ENCODE data around the gene KCND3.

The KCND3 gene

DNA sequence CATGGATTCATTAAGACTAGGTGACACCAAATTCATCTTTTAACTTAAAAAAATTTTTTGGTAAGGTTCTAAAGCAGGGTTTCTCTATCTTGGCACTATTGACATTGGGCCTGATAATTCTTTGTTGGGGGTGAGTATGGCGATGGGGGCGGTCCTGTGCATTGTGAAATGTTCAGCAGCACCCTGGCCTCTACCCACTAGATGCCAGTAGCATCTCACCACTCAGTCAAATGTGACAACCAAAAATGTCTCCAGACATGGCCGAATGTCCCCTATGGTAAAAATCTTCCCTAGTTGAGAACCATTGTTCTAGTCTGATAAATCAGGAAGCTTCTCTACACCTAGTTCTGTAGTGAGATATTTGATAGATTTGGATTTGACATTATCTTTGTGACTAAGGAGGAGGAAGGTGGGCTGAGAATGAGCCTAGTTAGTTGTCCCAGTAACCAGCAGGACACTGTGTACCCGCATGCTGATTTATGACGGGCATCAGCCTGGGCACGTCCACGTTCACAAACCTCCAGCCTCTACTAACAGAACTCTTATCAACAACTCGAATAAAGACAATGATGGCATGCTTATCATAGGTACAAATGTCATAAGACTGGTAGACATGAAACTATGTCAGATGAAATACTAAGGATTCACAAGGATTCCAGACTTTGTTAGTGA is 104.6 kb downstream of the KCND3 start:
- no peak for DNase-seq

DNA sequence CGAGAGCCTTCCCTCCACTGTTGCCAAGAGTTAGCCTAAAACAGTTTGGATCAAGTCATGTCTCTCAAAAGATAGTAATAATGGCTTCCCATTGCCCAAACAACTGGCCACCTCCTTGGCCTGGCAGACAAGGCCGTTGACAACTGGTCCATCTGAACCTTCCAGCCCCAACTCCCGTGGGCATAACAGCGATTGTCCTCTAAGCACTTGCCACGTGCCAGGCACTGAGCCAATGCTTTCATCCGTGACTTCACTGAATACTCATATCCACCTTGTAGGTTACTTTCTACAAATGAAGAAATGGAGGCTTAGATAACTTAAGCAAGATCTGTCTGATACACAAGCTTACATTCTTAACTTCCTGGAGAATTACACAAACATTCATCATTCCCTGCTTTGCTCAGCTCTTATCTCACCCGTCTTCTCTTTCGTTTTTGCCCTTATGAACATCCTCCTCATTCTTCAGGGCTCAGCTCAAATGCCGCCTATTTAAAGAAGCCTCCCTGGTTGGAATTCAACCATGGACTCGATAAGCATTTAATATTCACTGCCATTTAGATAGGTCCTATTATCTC is 106.4 kb downstream of the KCND3 start:
- peak in 1 of 51 donors; percentile 9 for DNase-seq

DNA sequence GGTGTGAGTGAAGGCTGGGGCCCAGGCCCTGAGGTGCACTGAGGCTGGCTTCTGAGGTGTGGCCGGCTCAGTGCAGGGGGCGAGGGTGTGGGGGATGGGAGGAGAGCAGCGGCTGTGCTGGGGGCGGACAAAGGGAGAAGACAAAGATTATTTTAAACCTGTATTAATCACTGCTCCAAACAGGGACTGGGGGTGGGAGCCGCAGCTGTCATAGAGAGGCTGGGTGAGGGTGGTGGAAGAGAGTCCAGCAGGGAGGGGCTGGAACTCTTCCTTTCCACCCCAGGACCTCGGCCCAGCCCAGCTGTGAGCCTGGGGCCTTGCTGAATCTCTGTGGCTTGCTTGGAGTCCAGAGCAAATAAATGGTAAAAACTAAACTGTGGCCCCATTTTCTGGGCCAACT is 106.9 kb downstream of the KCND3 start:
- peak in 2 of 51 donors; percentile 10 to 32 for DNase-seq

DNA sequence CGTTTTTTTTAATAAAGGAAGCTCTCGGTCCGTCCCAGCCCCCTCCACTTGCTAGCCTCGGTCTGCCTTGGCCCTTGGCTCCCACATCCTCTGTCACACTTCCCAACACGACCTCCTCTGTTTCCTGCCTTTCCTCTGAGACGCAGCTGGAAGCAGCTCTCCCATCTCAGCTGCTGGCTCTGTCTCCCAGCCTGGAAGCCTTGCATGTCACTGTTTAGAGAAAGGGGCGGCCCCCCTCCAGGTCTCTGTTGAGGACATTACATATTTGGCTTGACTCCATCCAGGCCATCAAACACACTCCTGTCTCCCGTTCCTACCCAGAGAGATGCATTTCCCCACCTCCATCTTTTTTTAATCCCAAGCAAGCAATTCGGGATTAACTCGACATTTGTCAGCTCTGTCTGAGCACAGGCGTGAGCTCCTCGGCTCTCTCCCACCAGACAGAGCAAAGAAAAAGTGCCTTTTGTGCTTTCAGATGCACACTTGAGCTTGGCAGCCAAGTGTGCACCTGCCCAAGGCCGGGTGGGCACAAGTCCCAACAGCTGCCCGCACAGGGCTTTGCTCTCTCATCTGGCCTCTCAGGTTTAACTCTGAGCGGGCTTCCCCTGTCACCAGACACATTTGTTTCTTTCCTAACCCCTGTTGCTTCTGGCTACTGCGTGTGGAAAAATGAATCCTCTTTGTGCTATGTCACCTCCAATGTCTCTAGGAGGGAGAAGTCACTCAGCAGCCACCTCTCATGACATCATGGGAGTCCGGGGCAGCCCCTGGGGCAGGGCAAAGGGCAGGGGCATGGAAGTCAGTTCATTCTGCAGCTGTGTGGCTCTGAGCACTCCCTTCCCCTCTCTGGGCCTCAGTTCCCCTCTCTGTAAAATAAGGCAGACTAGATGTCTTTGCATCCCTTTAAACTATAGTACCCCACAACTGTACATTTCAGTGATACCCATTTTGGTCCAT is 108.3 kb downstream of the KCND3 start:
- DNase-seq: peak in 21 of 51 donors; percentile 11 to 68 (median 24)

DNA sequence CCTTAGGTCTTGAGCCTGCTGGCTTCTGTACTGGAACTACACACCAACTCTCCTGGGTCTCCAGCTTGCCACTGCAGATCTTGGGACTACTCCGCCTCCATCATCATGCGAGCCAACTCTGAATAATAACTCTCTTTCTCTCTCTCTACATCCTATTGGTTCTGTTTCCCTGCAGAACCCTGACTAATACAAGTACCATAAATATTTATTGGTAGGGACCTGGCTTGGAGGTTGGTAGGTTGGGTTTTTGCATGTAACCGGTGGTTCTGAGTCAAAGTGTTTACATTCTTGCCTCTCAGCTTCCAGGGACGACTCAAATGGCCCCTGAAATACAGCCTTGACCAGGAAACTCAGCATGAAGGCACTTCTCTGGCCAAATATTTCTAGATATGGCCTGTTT is 110.4 kb downstream of the KCND3 start:
- no peak for DNase-seq

DNA sequence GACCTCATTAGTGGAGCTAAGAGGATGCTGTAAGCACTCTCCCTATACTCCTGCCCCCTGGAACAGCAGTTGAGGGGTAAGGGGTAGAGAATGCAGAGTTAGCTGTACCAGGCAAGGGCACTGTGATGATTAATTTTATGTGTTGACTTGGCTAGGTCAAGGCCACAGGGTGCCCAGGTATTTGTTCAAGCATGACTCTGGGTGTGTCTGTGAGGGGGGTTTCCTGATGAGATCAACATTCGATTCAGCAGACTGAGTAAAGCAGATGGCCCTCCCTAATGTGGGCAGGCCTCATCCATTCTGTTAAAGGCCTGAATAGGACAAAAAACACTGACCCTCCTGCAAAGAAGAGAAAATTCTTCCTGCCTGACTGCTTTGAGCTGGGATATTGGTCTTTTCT is 110.8 kb downstream of the KCND3 start:
- DNase-seq: no peak

DNA sequence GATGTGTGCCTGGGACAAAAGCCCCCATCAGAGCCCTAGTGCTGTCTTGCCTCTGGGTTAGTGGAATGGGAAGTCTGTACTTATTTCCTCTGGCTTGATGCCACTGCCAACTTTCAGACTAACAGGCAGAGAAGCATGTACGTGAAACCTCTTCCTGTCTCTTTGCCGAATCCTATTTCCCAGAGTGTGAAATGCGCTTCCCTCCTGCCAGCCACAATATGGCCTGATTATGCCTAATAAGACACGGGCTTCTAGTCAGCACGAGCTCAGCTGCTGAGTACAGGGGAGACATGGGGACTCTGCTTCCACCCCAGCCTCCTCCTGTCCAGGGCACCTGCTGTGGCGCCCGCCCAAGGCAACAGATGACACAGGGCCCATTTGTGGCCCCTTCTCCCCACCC is 111.4 kb downstream of the KCND3 start:
- DNase-seq: no peak

DNA sequence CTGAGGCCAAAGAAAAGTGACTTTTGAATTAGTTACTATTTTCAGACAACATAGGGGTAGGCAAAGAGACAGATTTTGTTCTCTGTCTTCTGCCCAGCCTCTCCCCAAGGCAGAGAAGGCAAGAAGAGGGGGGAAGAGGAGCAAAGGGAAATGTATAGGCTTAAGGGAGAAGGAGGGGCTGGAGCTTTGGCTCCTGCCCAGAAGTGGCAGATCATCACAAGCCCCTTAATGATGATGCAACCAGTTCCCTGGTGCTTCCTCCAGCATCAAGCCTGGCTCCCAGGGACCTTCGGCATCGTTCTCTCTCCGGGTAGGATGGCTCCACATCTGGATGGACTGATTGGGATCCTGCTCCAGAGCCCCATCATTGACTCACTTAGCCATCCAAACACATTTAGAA is 112.8 kb downstream of the KCND3 start:
- no peak for DNase-seq

DNA sequence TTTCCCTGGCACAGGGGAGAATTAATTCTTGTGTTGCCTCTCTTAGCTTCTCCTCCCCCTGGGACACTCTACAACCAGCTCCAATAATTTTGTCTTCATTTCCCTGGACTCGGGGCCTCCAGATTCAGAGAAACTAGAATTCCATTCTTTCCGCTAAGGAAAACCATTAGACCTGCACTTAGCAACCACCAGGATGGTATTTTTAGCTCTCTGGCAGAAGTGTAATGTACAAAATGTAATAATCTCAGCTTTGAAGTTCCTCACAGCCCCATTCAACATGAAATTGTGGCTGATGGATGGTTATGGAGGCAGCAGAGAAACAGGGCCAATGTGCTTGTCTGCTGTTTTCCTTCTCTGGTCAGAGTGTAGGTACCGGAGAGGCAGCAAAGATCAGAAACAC is 113.8 kb downstream of the KCND3 start:
- DNase-seq: peak in 1 of 51 donors; percentile 10

DNA sequence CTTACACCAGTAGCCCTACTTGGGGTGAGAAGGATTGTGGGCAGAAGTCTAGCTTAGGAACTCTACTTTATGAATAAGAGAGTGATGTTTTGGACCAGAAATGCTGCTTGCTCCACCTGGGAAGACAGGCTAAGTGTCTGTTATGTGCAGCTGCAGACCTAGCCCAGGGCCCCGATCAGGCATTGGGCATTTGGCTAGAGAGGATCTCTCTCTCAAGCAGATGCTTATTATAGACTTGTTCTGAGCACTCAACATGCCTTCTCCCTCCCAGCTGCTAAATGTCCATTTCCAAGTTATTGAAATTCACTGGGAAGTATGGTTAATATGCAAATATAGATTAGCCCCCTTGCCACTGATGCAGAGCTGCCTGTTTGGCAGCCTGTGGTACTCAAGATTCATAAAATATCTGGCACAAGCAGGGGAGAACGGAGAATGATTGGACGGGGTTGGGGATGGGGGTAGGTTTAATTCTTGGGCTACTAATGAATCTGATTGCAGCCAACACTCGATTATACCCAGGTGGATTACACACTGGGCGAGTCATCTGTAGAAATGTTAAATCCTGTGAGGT is 115.9 kb downstream of the KCND3 start:
- no peak for DNase-seq

DNA sequence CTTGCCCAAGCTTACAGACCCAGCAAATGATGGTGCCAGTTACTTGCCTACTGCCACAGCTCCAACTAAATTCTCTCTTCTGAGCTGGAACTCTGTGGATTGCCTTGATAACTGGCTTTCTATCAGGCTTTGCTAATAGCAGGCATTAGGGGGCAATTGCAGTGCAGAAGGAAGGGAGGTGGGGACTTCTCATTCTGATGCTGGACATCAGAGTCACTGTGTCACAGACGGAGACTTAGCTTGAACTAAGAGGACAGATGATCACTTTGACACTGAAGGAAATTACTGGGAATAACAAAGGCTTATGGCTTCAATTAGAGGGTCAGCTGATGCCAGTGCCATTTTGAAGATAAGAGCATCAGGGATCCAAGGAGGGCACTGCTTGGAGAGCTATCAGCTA is 119.3 kb downstream of the KCND3 start:
- DNase-seq: no peak

DNA sequence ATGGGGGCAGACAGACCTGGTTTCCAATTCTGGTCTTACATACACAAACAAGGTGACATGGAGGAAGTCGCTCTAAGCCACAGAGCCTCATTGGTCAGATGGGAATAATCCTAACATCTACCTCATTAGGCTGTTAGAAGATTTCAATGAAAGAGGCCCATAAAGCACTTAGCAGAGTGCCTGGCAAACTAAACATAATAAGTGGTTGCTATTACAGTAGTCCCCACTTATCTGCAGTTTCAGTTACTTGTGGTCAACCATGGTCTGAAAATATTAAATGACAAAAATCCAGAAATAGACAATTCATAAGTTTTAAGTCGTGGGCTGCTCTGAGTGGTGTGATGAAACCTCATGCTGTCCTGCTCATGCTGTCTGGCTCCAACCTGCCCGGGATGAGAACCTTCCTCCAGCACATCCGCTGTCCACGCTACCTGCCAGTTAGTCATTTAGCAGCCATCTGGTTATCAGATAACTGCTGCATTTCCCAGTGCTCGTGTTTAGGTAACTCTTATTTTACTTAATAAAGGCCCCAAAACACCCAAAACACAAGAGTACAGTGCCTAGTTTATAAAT is 121.5 kb downstream of the KCND3 start:
- no peak for DNase-seq

DNA sequence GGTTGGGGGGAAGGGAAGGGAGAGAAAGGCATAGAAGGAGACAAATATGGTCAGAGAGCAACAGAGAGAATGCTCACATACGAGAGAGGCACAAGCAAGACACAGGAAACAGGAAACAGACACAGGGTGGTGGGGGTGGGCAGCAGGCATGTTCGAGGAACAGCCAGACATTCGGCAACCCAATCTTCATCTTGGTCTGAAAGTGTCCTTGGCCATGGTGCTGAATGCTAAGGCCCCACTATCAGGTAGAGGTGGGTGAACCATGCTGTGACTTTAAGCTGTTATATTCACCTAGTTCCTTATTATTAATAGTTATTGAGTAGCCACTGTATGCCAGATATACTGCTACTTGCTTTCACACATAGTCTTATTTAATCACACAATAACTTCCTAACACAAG is 124.6 kb downstream of the KCND3 start:
- DNase-seq: no peak

DNA sequence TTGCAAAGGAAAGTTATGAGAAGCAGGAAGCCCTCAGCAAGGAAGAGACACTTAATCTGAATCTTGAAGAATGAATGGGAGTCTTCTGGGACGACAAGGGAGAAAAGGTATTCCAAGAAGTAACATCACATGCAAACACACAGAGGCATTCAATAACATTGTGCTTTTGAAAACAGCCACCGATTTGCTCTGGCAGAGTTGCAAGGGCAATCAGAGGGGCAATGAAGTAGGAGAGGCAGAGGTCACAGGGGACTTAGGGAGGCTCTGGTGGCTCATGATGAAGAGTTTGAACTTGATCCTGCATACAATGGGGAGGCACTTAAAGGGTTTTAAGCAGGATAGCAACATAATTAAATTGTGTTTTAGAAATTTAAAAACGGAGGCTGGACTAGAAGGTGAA is 126.1 kb downstream of the KCND3 start:
- DNase-seq: no peak

DNA sequence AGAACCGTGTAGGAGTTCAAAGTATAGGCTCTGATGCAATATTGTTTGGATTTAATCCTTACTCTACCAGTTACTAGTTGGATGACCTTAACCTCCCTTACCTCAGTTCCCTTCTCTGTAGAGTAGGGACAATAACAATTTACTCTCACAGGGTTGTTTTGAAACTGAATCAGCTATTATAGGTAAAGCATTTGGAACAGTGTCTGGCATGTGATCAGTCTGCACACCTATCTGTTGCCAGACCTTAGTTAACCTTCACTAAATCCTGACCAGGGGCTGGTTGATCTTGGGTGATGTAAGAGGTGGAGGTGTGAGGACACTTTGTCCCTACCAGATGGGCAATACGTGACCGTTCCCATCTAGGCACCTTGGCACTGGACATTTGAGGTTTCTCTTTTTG is 126.9 kb downstream of the KCND3 start:
- no peak for DNase-seq

DNA sequence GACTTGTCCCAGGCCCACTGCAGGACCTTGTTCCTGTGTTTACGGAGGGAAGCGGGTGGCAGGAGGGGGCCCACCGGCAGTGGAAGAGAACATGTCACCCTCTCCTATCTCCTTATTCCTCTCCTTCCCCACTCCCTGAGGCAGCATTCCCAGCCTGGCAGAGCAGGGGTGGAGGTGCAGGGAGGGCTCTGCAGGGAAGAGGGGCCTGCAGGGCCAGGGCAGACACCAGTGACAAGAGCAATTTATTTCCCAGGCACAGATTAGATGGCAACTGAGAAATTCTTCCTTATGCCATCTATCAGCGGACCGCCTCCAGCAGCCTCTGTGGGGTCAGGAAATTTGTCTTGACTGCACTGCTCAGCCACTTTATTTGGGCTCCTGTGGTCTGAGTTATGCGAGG is 127.9 kb downstream of the KCND3 start:
- DNase-seq: no peak

DNA sequence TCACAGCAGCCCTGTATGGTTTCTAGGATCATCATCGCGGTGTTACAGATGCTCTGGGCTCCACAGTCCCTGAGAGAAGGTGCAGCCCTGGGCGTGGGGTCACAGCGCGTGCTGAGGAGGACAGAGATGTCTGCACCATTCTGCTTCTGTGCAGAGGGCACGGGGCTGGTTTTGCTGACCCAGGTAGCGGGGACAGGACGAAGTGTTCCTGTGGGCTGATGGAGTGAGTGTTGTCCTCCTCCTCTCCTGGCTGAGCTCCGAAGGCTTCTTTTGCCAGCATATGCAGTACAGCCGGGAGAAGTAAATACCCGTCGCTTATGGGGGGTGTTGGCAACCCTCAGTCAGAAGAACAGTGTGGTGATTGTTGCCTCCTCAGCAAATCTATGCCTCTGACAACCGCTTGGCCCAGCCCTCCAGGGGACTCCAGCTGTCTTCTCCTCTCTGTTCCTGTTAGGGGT is 132.2 kb downstream of the KCND3 start:
- peak in 22 of 51 donors; percentile 9 to 69 (median 24) for DNase-seq

DNA sequence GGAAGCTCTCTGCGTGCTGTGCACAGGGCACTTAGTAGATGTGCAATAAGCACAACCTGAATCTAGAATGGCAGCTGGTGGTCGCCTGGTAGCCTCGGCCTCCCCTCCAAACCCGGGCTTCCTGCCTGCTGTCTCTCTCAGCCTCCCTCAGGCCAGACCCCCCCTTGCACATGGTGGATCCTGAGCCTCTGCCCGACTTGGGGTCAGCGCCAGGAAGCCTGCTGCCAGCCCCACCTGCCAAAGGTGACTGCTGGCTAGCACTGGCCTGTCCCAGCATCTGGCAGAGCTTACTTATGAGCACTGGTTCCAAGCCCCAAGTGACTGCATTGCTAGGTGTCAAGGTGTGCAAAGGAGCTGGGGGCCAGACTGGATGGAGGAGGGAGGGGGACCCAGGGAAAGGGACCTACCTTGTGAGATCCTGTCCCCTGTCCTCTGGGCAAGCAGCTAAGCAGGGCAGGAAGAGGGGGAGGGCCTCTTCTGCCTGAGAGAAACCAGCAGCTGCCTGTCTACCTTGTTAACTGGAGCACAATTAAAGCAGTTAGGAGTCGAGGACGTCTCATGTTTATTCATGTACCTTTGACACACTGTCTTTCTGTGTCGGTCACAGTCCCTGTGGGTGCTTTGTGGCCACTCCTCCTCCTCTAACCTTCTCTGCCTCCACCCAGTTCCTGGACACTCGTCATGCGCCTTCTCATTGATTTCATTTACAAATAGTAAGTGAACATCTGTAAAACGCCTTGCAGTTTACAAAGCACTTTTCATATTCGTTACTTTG is 132.9 kb downstream of the KCND3 start:
- DNase-seq: peak in 1 of 51 donors; percentile 44

DNA sequence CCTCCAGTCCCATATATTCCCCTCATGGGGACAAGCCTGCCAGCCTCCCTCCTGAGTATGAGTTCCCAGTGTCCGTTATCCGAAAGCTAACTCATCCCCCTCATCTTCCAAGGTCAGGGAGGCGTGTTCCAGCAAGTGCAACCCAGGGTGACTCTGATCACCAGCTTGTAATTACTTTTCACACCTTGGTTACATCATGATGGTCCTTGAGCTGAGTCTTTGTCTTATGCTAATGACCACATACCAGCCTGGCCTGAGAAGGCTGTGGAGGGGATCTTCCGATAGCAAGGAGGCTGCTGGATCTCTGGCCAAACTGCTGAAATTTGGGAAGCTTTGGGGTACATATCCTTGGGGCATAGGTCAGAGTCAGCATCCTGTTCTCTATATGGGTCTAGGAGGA is 134.2 kb downstream of the KCND3 start:
- DNase-seq: no peak

DNA sequence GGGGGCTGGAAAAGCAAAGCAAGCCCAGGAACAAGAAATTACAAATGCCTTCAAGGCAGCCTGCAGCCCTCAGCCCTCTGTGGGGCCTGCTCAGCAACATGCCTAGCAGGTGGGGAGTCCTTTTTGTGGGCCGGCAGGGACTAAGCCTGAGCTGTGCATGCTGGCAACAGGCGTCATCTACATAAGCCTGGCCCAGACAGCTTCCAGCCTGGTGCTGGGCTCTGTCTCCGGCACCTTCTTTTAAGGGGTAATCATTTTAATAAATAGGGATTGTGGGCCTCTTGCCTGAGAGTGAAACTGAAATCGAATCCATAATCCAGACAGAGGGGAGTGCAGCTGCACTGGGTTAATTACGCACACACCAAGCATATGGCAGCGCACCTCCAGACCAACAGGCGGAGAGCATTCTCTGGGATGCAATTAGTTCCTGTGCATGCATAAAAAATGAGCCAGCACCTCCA is 137.2 kb downstream of the KCND3 start:
- no peak for DNase-seq

DNA sequence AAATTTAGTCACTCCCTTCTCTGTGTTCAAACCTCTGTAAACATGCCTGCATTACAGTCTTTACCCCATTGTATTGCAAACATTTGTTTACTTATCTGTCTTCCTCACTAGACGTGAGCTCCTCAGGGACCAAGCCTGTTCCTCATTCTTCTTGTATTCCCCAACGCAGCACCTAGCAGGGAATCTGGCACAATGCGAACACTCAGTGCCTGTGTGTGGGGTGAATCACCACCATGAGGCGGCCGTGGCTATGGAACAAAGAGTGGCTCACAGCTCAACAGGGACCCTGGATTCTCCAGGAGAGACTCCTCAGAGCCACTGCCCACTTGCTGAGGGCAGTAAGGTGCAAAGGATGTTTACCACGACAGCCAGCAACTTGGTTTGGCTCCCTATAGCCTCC is 137.9 kb downstream of the KCND3 start:
- DNase-seq: peak in 4 of 51 donors; percentile 8 to 46 (median 18)

Data from hypothalamus (tissue), 51 donors.